Measurements from ENCODE around the gene UQCRHL. TPM values are rescaled to one million over a fixed set of nuclear protein-coding genes. Genes with fewer than 3 reads are reported as not detected.
A peak's percentile ranks its signal among the peaks of the same experiment; 100 is the strongest.

Gene UQCRHL
- total RNA-seq, 1 experiment from 2014 or later = 1.5 TPM

DNA sequence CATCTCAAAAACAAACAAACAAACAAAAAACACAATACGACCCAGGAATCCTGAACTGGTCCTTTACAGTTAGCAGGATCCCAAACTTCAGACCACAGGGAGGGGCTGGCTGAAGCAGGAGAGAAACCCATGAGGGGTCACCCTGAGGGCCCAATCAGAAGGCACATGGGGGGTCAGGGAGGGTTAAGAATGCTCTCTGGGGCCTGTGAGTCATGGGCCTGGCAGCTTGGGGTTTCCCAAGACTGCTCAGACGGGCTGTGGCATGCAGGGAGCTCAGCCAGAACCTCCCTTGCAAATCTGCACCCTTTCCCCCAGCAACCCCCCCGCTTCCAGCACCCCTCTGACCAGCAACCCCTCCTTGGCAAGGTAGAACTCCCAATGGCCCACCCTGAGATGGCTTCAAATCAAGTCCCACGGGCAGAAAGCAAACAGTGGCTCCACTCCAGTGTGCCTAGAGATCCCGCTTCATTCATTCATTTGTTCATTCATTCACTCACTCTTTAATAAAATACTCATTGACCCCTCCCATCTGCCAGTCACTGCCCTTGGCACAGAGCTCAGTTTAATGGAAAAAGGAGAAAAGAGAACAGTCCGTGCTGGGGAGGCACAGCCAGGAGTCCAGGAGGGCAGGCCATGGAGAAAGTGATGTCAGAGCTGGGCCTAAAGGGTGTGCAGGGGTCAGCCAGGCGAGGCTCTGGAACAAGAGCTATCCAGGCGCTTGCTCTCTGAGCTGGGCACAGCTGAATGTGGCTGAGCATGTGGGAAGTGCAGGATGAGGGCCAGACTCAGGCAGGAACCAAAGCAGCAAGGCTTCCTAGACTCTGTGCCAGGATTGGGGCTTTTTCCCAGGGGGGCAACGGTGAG, 8.2 kb downstream of the UQCRHL start:
- DNase-seq (ENCODE audit: low spot score) = peak; percentile 97

DNA sequence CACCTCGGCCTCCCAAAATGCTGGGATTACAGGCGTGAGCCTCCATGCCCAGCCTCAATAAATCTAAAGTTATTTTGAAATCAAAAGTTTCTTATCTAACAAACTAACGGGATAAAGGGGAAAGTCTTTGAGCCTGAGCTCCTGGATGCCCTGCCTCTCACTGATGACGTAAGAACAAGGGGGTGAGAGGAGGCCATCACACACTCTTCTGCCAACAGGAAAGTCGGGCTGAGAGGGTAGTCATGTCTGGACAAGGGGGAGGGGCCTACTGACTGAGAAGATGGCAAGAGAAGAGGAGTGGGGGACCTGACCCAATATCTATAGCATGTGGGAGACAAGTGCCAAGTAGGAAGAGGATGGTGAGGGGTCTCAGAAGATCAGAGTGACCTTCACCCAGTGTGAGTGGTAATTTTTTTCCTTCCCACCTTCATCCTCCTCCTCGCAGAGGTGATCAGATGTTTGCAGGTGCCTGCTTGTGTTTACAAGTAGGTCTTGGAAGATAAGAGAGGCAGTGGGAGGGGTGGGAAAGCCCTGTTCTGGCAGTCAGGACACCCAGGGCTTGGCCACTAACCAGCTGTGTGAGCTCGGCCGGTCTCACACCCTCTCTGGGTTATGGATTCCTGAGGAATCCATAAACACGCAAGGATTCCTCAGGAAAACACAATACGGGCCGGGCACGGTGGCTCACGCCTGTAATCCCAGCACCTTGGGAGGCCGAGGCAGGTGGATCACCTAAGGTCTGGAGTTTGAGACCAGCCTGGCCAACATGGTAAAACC, 9.6 kb downstream of the UQCRHL start:
- peak; percentile 79 for DNase-seq (ENCODE audit: low spot score)

DNA sequence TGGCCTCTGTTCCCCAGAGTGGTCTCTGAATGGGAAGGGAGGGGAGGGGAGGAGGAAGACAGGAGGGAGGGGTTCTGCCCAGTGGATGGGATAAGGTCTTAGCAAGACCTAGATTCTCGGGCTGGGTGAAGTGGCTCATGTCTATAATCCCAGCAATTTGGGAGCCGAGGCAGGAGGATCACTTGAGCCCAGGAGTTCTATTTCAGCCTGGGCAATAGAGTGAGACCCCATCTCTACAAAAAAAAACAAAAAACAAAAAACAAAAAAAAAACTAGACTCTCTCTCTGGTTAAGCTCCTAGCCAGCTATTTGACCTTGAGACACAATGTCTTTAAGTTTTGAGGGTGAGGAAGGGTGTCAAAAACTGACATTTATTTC, 11.4 kb downstream of the UQCRHL start:
- no peak for DNase-seq (ENCODE audit: low spot score)

DNA sequence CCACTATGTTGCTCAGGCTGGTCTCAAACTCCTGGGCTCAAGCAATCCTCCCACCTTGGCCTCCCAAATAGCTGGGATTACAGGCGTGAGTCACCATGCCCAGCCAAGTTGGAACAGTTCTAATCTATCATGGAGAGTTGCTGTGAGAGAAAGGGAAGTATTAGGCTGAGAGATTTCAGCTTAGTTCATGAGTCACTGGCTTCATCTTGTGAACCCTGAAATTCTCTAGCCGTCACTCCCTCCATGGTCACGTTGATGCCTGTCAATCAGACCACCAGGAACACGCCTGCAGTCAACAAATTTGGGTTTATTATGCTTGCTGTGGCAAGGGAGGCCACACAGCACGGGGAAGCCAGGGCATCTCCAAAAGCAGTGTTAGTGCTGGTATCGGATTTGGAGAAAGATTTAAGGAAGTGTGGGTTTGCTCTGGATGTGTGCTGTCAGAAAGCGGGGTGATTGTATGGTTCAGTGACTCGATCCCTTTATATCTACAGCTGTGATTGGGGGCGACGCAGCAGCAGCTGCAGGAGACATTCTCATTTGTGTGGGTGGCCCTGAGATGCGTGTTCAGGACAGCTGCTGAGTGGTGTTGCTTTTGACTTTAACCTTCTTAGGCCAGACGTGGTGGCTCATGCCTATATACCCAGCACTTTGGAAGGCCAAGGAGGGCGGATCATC, 18.7 kb downstream of the UQCRHL start:
- DNase-seq (ENCODE audit: low spot score) = peak; percentile 46

DNA sequence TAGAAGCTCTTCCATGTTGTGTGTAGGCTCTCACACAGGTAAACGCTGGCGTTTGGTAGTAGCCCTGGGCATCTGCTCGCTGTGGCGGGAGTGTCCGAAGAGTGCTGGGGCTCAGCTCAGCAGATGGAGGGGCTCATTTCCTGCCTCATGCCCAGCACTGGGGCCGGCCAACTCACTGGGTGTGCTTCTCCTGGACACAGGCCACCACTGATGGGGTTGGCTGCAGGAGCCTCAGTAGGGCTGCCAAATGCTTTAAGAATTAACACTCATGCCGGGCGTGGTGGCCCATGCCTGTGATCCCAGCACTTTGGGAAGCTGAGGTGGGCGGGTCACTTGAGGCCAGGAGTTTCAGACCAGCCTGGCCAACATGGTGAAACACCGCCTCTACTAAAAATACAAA, 20.9 kb downstream of the UQCRHL start:
- peak; percentile 57 for DNase-seq (ENCODE audit: low spot score)

DNA sequence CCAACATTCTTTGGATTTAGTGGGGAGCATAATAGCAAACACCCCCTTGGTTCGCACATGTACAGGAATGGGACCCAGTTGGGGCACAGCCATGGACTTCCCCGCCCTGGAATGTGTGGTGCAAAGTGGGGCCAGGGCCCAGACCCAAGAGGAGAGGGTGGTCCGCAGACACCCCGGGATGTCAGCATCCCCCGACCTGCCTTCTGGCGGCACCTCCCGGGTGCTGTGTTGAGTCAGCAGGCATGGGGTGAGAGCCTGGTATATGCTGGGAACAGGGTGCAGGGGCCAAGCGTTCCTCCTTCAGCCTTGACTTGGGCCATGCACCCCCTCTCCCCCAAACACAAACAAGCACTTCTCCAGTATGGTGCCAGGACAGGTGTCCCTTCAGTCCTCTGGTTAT, 21.8 kb downstream of the UQCRHL start:
- no peak for DNase-seq (ENCODE audit: low spot score)

DNA sequence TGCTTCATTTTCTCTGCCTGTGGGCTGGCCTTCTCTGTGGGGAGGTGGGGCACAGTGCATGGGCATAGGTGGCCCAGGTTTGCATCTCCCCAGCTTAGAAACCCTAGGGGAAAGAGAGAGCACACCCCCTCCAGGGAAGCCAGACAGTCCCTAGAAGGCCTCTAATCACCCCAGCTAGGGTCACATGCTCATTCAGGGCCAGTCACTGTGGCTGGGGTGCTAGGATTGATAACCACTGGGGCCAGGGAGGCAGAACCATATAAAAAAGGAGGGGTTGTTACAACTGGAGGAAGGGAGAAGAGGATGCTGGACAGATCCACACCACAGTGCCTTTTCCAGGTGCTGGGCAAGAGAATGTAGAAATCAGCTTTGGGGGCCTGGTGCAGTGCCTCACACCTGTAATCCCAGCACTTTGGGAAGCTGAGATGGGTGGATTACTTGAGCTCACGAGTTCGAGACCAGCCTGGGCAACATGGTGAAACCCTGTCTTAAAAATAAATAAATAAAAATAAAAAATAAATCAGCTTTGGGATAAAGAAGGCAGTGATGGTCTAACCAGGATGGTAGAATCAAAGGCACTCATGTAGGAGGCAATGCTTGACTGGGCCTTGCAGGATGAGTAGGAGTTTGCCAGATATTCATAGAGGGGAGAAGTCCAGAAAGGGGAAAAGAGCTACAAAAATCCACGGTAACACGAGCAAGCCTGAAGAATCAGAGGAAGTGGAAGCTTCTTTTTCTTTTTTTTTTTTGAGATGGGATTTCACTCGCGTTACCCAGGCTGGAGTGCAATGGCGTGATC, 29.3 kb downstream of the UQCRHL start:
- DNase-seq (ENCODE audit: low spot score) = no peak

DNA sequence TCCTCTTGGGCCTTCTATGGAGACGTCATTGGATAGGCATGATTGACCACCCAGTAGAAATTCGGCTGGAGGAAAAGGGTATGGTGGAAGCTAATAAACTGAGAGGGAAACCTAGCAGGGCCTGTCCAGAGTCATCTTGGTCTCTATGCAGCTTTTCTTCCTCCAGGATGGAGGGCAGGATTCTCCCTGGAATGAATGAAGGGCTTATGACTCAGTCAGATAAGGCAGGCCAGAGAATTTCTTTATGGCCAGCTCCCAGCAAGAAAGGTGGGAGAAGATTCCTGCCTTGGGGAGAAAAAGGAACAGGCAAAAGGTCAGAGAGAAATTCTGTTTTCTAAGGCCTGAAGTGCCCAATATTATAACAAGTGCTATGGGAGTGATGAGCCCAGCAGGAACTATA, 31.7 kb downstream of the UQCRHL start:
- DNase-seq (ENCODE audit: low spot score) = no peak

DNA sequence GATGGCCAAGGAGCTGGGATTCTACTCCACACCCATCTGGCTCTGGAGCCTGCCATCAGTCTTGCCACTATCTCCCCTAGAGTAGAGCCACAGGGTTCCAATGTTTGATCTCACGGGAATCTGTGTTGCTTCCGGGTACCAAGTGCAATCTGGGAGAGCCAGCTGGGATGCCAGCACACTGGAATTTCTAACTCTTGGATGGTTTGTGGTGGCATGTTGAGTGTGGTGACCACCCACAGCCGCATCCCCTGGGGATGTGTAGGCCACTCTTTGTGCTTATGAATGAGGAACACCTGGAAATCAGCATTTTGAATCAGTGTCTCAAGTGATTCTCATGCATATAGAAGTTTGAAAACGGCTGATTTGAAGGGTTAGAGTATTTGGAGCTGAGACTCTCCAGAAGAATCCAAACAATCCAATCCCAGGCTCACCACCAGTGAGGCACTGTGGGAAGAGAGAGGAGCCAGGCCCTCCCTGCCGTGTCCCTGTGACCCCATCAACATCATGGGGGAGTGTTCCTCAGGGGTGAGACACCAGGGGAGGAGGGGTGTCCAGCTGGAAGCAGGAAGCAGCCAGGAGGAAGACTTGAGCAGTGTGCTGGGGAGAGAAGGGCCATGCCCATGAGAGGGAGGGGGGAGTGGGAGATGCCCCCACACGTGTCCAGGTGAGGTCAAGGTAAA, 35.5 kb downstream of the UQCRHL start:
- DNase-seq (ENCODE audit: low spot score) = no peak

DNA sequence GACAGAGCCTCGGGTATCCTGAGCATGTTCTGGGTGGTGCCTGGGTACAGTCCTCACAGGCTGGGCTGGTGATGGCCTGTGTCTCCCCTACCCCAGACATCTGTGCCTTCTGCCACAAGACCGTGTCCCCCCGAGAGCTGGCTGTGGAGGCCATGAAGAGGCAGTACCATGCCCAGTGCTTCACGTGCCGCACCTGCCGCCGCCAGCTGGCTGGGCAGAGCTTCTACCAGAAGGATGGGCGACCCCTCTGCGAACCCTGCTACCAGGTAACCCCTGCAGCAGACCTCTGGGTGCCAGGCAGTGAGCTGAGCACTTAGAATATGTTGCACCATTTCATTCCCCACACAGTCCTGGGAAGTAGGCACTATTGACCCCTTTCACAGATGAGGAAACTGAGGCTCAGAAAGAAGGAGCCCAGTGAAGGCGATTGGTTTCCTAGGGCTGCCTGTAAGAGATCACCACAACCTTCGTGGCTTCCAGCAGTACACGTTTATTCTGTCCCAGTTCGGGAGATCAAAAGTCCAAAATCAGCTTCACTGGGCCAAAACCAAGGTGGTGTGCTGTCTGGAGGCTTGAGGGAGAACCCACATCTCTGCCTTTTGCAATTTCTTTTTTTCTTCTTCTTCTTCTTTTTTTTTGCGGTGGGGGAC, 37.0 kb downstream of the UQCRHL start:
- no peak for DNase-seq (ENCODE audit: low spot score)

DNA sequence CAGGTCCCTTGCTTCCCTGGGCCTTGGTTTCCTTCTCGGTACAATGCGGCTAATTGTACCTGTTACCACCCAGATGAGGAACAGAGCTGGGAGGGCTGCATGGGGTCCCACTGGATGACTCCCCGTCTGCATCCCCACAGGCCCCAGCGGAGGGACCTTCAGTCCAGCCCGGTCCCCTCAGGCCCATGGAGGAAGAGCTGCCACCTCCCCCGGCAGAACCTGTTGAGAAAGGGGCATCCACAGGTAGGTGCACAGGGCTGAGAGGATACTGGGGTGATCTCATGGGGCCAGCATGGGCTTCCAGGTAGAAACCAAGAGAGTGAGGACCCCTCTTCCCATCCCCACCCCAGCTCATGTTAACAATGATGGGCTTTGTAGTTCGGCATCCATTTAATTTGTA, 39.1 kb downstream of the UQCRHL start:
- DNase-seq (ENCODE audit: low spot score) = no peak

DNA sequence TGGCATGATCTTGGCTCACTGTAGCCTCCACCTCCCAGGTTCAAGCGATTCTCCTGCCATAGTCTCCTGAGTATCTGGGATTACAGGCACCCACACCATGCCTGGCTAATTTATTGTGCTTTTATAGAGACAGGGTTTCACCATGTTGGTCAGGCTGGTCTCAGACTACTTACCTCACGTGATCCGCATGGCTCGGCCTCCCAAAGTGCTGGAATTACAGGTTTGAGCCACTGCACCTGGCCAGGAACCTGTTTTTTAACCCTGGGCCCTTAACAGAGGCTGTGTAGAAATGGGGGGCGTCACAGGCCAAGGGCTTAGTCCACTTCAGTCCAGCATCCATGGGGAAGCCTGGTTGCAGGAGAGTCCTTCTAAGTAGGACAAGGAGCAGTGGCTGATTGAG, 39.5 kb downstream of the UQCRHL start:
- DNase-seq (ENCODE audit: low spot score) = no peak

DNA sequence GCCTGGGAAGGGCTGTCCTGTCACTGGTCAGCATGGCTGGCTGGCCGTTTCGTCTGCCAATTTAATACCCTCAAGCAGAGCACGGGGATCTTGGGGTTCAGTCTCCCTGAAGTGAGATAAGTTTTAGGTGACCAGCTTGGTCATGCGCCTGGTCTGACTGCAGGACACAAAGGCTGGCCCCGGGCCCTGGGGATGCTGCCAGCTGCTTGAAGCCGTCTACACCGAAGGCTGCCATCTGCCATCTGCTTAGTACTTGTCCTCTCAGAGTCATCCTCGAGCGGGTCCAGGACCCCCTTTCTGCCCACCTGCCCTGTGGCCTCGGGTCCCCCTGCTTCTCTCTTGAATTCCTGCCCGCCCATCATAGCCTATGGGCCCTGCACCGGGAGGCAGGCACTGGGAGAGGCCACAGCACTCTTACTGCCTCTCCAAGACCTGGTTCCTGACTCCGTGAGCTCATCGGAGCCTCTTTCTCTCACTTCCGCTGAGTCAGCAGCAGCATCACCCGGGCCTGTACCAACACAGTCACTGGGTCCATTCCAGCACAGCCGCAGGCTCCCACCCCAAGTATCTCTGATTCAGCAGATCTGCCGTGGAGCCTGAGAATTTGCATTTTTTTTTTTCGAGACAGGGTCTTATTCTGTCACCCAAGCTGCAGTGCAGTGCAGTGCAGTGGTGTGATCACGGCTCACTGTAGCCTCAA, 41.8 kb downstream of the UQCRHL start:
- DNase-seq (ENCODE audit: low spot score) = peak; percentile 44

DNA sequence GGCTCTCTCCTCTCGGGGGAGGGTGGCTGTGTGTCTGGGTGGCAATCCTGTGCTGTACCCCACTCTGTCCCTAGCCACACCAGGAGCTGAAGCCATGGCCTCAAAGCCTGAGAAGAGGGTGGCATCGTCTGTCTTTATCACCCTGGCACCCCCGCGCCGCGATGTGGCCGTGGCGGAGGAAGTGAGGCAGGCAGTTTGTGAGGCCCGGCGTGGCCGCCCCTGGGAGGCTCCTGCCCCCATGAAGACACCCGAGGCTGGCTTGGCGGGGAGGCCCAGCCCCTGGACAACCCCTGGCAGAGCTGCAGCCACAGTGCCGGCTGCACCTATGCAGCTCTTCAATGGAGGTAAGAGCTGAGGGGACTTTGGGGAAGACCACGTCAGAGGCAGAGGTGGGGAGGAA, 42.6 kb downstream of the UQCRHL start:
- no peak for DNase-seq (ENCODE audit: low spot score)

DNA sequence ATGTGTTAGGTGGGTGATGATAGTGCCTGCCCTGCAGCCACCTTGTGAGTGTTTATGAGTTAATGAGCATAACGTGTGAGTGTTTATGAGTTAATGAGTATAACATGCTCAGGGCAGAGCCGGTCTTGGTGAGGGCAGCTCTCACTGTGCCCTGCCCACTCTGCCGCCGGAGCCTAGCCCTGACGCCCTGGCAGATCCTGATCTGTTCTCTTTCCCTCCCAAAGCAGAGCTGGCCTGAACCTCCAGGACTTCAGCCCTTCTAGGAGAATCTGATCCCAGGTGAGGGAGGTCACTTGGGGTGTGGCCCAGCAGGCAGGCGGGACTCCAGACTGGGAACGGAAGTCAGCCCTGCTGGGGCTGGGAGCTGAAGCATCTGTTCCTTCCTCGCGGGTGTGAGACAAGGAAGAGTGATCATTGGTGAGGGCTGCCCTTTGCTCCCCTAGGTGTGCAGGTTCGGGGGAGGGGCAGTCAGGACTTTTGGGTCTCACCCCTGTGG, 43.1 kb downstream of the UQCRHL start:
- DNase-seq (ENCODE audit: low spot score) = no peak

DNA sequence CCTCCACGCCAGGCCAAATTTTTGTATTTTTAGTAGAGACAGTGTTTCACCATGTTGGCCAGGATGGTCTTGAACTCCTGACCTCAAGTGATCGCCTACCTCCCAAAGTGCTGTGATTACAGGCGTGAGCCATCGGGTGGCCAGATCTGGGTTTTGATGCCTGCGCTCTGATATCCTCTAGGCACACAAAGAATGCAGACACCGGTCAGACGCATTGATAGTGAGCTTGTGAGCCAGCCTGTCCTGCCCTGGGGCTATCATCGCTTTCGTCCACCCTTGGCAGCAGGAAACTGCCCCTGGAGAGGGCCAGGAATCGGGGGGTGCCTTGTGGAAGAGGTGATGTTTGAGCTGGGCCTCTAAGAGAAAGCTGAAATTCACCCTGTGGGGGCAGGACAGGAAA, 44.9 kb downstream of the UQCRHL start:
- DNase-seq (ENCODE audit: low spot score) = no peak

DNA sequence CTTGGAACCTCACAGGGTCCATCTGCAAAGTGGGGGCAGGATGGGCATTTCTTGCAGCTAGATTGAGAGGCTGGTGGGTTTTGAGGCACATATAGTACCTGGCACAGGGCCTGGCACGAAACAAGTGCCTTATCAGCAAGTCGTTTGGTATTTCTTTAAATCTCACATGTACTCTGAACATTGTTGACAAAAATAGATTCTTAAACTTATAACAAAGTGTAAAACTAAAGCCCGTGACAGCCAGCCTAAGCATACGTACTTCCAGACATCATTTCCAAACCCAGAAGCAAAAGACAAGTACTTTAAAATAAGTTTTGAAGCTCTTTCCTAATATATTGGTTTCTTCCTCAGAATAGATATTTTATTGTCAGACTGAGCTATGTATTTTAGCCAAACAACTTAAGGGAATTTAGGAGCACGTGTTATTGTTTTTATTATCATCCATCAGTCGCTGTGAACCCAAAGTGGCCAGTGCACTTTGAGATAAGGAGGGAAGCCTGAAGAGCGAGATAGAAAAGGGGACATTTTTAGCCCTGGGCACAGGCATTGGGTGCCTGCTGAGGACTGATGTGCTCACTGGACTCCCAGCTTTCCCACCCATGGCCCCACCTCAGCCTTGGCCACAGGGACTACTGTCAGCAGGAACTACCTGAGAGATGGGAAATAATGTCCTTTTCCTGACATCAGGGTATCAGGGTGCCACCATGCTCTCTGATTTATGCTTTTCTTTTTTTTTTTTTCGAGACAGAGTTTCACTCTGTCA, 45.9 kb downstream of the UQCRHL start:
- no peak for DNase-seq (ENCODE audit: low spot score)

DNA sequence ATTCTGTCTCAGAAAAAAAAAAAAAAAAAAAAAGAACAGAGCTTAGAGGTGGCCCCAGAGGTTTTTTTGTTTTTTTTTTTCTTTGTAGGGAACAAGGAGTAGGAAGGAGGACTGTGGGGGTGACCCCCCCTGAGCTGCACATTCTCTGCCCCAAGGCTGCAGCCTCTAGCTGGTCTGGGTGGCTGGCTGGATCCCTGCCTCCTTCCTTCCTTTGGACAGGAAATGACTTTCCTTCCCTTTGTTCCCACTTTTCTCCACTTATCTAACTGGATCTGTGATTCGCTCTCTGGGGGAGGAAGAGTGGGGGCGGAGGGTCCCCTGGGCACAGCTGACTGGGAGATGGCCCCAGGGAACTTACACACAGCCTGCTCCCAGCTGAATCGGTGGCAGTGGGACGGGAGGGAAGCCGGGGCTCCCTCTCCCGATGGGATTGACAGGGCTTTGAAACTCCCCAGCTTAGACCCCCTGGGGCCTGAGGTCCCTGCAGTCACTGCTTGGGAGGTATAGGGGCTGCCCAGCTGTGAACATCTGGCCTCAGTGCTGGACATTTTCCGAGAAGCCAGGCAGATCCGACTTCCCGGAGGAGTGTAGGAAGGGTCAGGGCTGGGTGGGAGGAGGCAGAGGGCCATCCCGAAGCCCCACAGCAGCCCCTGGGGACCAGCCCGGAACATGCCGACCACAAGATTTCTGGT, 46.8 kb downstream of the UQCRHL start:
- peak; percentile 82 for DNase-seq (ENCODE audit: low spot score)
